ENCODE results near the gene TNPO2. TPM values are rescaled to one million over a fixed set of nuclear protein-coding genes. Genes with fewer than 3 reads are reported as not detected.

Gene TNPO2
- polyA plus RNA-seq, 1 experiment, result 77.3 TPM

DNA sequence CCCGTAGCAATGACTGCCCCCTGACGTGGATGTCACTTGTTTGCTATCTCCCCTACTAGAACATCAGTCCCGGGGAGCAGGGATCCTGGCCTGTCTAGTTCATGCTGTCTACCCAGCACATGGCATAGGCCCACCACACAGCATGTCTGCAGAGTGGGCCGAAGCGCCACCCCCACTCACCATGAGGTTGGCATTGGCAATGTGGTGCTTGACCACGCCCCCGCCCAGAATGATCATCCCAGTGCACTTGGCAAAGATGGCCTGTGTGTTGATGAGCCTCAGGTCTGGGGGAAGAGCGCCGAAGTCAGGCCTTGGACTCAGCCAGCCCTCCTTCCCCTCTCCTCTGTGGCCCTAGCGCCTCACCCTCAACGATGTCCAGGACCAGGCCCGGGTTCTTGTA, 46.8 kb downstream of the TNPO2 start:
- CTCF ChIA-PET, result interaction anchor here (0.6 to 3.9 kb wide), 10 partner anchors 9 to 617 kb away, joined by 3 to 16 read pairs (median 4); partner anchors contain the start of gene FBXW9
- H3K4me3 ChIP-seq (ENCODE audit: low read depth, low read length), result no peak overlapping the region
- no peaks in the 10 kb centered on the region for H3K27me3 ChIP-seq (ENCODE audit: control insufficient read depth, insufficient read depth, low read length)
- peaks cover 35% of the 10 kb centered on the region for H3K36me3 ChIP-seq (ENCODE audit: control insufficient read depth, insufficient read depth, low read length)
- DNase-seq (ENCODE audit: low read depth), result no peak
- POLR2A ChIA-PET, result no interaction called here
- TF ChIP-seq, protein P1, sequence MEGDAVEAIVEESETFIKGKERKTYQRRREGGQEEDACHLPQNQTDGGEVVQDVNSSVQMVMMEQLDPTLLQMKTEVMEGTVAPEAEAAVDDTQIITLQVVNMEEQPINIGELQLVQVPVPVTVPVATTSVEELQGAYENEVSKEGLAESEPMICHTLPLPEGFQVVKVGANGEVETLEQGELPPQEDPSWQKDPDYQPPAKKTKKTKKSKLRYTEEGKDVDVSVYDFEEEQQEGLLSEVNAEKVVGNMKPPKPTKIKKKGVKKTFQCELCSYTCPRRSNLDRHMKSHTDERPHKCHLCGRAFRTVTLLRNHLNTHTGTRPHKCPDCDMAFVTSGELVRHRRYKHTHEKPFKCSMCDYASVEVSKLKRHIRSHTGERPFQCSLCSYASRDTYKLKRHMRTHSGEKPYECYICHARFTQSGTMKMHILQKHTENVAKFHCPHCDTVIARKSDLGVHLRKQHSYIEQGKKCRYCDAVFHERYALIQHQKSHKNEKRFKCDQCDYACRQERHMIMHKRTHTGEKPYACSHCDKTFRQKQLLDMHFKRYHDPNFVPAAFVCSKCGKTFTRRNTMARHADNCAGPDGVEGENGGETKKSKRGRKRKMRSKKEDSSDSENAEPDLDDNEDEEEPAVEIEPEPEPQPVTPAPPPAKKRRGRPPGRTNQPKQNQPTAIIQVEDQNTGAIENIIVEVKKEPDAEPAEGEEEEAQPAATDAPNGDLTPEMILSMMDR (IDR thresholded peaks at IDR 0.05; ENCODE audit: insufficient read depth, low read depth, low read length), result no peak

GRCh38 chr19:12676384-12676792, 47.3 kb downstream of the TNPO2 start:
- no peak overlapping the region for H3K4me3 ChIP-seq (ENCODE audit: low read depth, low read length)
- TF ChIP-seq, protein P1 (IDR thresholded peaks at IDR 0.05; ENCODE audit: insufficient read depth, low read depth, low read length), result peak; percentile 91
- POLR2A ChIA-PET, result no interaction called here
- no peak for DNase-seq (ENCODE audit: low read depth)
- CTCF ChIA-PET, result interaction anchor here (0.6 to 3.9 kb wide), 12 partner anchors 8 to 617 kb away, joined by 3 to 16 read pairs (median 4); partner anchors contain the start of genes FBXW9, MAN2B1 and WDR83
- no peaks in the 10 kb centered on the region for H3K27me3 ChIP-seq (ENCODE audit: control insufficient read depth, insufficient read depth, low read length)
- peaks cover 35% of the 10 kb centered on the region for H3K36me3 ChIP-seq (ENCODE audit: control insufficient read depth, insufficient read depth, low read length)

- H3K36me3 ChIP-seq (ENCODE audit: control insufficient read depth, insufficient read depth, low read length), result peaks cover 35% of the 10 kb centered on the region
- ChIA-PET POLR2A (no interaction called here), CTCF (interaction anchor here (0.6 to 3.9 kb wide), 10 partner anchors 8 to 172 kb away, joined by 3 to 16 read pairs (median 4); partner anchors contain the start of genes MAN2B1 and WDR83)
- no peak overlapping the region for H3K4me3 ChIP-seq (ENCODE audit: low read depth, low read length)
- DNase-seq (ENCODE audit: low read depth), result no peak
- H3K27me3 ChIP-seq (ENCODE audit: control insufficient read depth, insufficient read depth, low read length), result no peaks in the 10 kb centered on the region
- TF ChIP-seq, protein P1 (IDR thresholded peaks at IDR 0.05; ENCODE audit: insufficient read depth, low read depth, low read length), result no peak
Measured at GRCh38 chr19:12675940-12676339, 47.8 kb downstream of the TNPO2 start.

GRCh38 chr19:12675399-12675798, 48.3 kb downstream of the TNPO2 start:
- Histone ChIP-seq H3K27me3 (ENCODE audit: control insufficient read depth, insufficient read depth, low read length) (no peaks in the 10 kb centered on the region), H3K4me3 (ENCODE audit: low read depth, low read length) (no peak overlapping the region), H3K36me3 (ENCODE audit: control insufficient read depth, insufficient read depth, low read length) (peaks cover 36% of the 10 kb centered on the region)
- TF ChIP-seq, protein P1 (IDR thresholded peaks at IDR 0.05; ENCODE audit: insufficient read depth, low read depth, low read length), result no peak
- ChIA-PET CTCF (interaction anchor here (1.4 to 1.6 kb wide), 2 partner anchors 9 to 85 kb away, joined by 5 read pairs; partner anchors contain the start of genes MAN2B1 and WDR83), POLR2A (no interaction called here)
- no peak for DNase-seq (ENCODE audit: low read depth)

DNA sequence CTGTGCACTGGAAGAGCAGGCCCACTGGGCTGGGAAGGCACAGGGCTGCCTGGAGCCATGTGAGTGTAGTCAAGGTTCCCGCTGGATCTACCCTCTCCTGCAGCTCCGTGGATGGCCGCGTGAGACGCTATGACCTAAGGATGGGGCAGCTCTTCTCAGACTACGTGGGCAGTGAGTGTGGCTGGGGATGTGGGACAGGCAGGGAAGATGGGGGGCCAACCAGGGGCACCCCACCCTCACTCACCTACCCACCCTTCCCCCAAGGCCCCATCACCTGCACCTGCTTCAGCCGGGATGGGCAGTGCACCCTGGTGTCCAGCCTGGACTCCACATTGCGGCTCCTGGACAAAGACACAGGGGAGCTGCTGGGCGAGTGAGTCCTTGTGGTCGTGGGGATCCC, 51.0 kb downstream of the TNPO2 start:
- ChIA-PET CTCF (interaction anchor here (0.7 to 2.3 kb wide), 16 partner anchors 8 to 613 kb away, joined by 3 to 19 read pairs (median 4); partner anchors contain the start of genes DHPS and TRIR), POLR2A (no interaction called here)
- Histone ChIP-seq H3K27me3 (ENCODE audit: control insufficient read depth, insufficient read depth, low read length) (no peaks in the 10 kb centered on the region), H3K36me3 (ENCODE audit: control insufficient read depth, insufficient read depth, low read length) (peaks cover 28% of the 10 kb centered on the region), H3K4me3 (ENCODE audit: low read depth, low read length) (no peak overlapping the region)
- TF ChIP-seq, protein P1 (IDR thresholded peaks at IDR 0.05; ENCODE audit: insufficient read depth, low read depth, low read length), result no peak
- DNase-seq (ENCODE audit: low read depth), result no peak
